Activated T-cell treated with anti-CD3 and anti-CD28 coated beads for 24 hours (primary cell): ENCODE results near the gene CAPN9.
"Not testable (repeated sequence)": the region's sequence is repeated elsewhere in the genome, so short reads cannot be mapped to it uniquely, and the experiment has no call there.

Experiments used
- DNase-seq: peaks from one replicate; pipeline ENCODE4 v3.0.0-alpha.2; 2020; ENCODE audit warnings: low read depth

Gene CAPN9, protein sequence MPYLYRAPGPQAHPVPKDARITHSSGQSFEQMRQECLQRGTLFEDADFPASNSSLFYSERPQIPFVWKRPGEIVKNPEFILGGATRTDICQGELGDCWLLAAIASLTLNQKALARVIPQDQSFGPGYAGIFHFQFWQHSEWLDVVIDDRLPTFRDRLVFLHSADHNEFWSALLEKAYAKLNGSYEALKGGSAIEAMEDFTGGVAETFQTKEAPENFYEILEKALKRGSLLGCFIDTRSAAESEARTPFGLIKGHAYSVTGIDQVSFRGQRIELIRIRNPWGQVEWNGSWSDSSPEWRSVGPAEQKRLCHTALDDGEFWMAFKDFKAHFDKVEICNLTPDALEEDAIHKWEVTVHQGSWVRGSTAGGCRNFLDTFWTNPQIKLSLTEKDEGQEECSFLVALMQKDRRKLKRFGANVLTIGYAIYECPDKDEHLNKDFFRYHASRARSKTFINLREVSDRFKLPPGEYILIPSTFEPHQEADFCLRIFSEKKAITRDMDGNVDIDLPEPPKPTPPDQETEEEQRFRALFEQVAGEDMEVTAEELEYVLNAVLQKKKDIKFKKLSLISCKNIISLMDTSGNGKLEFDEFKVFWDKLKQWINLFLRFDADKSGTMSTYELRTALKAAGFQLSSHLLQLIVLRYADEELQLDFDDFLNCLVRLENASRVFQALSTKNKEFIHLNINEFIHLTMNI

DNA sequence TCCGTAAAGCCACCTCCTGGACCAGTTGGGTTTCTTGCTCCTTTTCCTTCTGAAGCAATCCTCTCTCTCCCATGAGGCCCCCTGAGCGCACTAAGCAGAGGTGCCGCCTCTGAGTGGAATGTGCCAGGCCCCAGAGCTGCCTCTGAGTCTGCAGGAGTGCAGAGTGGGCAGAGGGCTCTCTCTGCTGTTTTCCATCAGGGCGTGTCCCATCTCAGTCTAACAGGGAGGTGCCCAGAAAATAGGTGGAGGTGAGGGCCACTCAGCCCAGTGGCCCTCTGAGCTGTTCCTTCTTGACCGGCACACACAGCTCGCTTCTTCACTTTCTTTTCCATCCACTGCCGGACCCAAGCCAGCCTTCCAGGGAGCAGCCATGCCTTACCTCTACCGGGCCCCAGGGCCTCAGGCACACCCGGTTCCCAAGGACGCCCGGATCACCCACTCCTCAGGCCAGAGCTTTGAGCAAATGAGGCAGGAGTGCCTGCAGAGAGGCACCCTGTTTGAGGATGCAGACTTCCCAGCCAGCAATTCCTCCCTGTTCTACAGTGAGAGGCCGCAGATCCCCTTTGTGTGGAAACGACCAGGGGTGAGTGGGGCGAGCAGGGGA, at the start of gene CAPN9:
Gene CAPN9, plus strand, starts transcription at position 262 of the 604 bp plus-strand sequence. Its CDS starts 109 bp downstream, at position 371.
- DNase-seq, result no peak

DNA sequence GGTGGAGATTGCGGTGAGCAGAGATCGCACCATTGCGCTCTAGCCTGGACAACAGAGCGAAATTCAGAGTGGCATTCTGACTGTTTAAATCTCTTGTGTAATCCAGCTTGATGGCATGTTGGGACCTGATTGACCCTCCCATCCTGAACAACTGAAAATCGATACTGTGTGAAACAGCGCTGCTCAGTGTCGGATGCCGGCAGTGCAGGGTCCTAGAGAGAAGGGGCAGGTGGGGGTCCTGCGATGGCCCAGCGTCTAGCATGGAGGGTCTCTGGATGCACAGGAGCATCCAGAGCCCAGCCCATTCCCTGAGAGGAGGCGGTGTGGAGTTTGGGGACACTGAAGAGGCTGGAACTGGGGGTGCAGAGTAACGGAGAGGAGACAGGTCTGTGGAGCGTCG, 49.1 kb upstream of the CAPN9 start:
- DNase-seq, result no peak

- DNase-seq, result not testable (repeated sequence)
These were observed 48.2 kb upstream of the CAPN9 start for GRCh38 chr1:230698964-230699363.

DNA sequence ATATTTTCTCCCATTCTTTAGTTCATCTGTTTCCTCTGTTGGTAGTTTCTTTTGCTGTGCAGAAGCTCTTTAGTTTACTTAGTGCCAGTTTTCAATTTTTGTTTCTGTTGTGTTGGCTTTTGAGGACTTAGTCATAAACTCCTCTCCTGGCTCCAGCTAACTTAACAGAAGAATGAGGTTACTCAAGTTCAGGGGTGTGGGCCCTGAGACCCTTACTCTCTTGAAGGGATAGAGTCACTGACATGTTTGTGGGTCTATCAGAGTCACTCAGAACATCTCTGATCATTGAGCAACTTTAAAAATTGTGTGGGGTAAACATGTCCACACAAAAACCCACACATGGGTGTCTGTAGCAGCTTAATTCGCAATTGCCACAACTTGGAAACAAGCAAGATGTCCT, 47.5 kb upstream of the CAPN9 start:
- no peak for DNase-seq

DNA sequence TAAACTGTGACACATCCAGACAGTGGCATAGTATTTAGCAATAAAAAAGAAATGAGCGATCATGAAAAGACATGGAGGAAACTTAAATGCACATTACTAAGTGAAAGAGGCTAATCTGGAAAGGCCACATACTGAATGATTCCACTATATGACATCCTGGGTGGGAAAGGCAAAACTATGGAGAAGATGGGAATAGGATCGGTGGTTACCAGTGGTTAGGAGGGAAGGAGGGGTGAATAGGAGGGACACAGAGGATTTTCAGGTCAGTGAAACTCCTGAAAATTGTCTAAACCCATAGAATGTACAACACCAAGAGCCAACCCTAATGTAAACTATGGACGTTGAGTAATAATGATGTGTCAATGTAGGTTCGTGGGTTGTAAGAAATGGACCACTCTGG, 47.1 kb upstream of the CAPN9 start:
- no peak for DNase-seq

DNA sequence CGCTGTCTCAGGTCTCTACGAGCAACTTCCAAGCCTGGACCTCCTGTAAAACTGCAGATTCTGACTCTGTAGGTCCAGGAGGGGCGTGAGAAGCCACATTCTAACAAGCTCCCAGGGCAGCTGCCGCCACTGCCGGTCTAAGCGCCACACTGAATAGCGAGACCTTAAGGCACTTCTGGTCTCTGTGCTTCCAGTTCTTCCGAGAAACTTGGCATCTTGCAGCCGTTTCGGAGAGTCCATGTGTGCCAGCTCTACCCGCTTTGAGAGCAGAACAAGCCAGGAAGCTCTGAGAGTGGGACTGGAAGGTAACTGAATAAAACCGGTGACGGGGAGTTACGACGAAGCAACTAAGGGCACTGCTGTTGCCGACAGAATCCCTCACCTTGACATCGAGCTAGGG, 45.8 kb upstream of the CAPN9 start:
- no peak for DNase-seq

DNA sequence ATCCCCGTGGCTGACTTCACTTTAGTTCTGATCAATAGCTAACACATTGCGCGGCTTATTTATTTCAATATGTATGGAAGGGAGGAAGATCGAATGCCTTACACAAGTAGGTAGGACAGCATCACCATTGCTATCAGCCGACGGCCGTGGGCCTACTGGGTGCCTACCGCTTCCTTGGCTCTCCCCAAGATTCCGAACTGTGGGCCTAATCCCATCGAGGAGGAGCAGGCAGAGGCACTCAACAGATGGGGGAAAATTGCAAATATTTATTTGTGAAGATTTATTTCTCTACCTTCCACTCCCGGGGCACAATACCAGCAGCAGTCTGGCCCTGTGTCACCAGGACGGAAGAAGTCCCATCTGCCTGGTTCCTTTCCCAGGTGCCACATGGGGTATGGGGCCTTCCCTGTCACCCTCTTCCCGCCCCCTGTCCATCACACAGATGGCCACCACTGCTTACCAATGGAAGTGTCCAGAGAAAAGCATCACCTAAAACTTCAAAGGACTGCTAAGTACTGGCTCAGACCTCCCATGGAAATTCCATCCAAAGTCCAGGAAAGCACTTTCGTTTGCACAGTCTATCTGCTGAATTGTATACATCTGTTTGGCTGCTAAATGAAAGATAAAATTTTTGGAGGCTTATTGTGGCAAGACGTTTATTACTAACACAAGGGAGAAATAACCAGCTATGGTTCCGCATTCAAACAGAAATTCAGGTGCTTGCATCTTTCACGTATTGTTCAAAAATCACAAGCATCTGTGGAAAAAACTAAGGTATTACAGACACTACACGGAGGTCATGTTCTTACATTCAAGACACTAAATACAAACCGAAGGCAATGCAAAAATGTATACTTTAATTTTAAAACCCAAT, 45.1 kb upstream of the CAPN9 start:
- DNase-seq, result no peak

DNA sequence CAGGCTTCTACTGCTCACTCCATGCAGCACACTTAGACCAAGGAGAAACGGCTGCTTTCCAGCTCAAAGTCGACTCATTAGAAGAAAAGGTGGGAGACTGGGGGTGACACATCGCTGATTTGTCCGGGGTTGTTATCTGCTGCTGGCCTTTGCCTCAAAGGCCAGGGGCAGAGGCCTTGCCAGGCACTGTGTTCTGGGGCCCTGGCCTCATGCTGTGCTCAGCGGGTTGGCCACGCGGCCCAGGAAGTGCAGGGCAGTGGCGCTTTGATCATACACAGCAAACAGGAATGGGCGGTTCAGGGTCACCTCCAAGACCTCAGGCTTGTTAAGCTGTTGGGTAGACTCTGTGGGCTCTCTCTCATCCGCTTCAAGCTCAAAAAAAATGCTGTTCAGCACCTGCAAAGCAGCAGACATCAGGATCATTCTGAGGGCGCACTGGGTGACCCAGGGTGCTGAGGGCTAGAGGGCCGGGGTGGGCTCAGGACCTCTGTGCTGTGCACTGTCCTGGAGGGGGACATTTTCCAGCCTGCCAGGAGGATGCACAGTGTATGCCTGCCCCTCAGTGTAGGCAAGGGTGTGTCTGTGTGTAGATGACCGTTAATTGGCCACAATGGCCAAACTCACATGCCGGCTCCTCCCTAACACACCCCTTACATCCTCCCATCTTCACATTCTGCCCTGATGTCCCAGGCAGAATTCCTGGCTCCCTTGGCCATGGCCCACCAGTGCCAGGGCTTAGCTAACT, 44.1 kb upstream of the CAPN9 start:
- DNase-seq, result no peak

GRCh38 chr1:230703679-230704385, 43.4 kb upstream of the CAPN9 start:
- no peak for DNase-seq

DNA sequence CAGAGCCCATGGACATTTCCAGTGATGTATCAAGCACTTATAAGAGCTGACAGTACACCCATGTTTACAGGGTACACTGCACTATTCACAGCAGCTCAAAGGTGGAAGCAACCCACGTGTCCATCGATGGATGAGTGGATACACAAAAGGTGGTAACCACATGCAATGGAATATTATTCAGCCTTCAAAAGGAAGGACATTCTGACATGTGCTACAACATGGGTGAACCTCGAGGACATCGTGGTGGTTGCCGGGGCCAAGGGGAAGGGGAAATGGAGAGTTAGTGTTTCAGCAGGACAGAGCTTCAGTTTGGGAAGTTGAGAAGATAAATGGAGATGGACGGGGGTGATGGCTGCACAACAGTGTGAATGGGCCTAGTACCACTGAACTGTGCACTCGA, 42.4 kb upstream of the CAPN9 start:
- DNase-seq, result no peak

DNA sequence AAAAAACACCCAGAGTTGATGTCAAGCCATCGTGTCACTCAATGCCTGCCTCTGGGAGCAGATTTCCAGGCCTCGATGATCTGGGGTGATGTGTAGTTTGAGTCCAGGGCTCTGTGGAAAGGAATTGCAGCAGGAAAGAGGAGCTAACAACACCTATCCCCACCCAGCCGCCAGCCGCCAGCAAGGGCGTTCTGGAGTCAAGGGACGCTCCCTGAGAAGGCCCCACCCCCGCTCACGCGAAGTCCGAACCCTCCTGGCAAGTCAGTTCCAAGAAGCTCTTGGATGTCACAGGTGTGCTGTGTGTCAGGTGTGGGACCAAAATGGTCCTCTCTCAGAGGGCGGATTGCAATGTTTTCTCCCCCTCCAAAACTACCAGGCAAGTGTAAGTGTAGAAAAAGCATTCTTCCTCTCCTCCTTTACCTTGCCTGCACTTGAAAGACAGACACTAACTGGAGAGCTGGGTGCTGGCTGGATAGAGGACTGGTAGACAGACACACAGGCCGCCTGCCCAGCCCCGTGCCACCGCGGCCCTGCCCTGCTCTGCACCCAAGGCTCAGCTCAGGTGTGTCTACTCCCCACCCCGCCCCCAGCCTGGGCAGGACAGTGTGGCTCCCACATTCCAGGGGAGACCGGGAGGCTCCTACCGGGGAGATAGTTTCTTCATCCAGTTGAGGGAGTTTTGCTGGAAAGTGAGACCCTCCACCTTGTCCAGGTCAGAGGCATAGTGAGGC, 41.7 kb upstream of the CAPN9 start:
- no peak for DNase-seq

DNA sequence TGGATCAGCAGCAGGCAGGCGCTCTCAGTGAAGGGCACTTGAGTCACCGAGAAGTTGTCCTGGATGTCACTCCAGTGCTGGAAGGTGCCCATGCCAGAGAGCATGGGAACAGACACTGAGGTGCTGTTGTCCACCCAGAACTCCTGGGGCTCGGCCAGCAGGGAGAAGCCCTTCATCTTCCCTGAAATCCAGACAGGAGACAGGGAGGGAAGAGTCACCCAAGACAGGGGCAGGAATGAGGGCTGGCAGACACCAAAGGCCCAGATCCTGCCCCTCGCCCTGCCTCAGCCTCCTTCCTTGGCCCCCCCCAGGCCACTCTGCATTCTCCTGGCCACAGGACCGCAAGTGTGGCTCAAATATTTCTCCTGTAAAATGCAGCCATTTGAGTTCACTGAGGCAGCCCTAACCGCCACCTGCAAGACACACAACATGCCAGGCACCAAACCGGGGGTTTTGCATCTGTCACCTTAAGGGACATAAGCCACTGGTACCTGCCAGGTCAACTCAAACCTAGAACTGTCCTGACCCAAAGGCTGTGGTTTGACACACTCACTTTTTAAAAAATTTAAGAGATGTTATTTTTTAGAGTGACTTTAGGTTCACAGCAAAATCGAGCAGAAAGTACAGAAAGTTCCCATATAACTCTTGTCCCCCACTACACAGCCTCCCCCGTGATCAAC, 41.0 kb upstream of the CAPN9 start:
- DNase-seq, result no peak

DNA sequence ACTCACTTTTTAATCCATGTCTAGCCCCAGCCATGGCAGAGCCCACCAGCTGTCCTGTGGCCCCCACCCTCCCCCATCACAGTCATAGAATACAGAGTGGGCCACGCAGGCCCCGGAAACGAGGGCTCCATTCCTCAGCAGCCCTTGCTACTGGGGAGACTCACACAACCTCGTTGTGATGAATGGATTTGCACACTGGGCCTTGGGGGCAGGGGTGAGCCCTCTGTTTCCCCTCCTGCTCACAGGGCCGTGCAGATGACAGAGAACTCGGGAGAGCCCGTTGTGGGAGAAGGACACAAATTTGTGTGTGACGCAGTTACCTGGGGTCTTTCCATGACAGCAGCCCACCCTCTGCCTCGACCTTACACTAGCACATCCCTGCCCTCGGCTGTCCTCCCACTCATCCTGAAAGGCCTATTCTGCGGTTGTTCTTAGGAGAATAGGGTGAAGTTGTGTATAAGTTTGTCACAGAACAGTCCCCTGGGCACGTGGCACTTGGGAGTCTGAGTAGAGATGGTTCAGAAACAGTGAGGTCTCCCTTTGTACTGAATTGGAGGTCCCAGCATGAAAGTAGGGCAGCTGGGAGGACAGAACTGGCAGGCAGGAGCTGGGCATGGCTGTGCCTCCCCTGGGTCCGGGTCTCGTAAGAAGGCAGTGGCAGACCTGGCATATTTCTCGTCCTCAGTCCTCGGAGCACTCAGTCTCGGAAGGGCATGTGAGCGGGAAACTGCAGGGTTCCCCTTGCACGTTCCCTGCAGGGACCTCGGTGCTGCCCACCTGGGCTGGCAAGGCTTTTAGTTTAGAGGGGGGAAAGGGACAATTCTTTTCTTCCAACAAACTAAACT, 40.1 kb upstream of the CAPN9 start:
- DNase-seq, result no peak

DNA sequence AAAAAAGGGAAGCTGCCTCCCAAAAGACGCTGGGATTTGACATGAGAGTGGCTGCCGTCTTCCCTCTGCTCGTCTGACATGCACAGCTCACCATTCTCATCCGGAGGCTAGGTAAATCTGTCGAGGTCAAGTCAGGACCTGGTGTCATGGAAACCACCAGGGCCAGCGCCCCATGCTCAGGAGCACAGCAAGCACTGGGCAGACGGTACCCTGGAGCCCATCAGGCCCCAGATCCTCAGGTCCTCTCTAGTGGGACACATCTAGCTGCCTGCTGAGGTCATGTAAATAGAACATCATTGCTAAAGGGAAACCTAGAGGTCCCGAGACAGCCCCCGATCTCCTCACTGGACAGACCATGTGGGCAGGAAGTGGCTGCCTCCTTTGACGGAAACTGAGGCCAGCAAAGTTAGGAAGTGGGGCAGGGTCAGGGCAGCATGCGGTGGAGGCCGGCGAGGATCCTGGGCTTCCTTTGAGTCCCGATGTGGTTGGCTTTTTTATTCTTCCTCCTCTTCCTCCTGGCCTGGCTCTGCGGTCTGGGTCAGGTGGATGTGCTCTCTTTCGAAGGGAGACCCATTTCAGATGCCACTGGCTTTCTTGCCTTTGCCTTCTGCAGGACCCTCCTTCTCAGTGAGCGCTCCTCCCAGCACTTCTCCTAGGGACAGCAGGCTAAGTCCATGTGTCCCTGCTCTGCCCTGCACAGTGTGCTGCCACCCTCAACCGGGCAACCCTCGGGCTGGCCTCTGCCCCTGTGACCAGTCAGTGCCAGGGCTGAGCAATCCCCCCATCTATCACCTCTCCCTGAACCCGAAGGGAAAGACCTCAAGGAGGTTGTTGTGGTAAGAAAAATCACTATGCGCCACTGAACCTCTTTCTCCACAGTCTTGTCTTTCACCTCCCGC, 39.2 kb upstream of the CAPN9 start:
- no peak for DNase-seq

DNA sequence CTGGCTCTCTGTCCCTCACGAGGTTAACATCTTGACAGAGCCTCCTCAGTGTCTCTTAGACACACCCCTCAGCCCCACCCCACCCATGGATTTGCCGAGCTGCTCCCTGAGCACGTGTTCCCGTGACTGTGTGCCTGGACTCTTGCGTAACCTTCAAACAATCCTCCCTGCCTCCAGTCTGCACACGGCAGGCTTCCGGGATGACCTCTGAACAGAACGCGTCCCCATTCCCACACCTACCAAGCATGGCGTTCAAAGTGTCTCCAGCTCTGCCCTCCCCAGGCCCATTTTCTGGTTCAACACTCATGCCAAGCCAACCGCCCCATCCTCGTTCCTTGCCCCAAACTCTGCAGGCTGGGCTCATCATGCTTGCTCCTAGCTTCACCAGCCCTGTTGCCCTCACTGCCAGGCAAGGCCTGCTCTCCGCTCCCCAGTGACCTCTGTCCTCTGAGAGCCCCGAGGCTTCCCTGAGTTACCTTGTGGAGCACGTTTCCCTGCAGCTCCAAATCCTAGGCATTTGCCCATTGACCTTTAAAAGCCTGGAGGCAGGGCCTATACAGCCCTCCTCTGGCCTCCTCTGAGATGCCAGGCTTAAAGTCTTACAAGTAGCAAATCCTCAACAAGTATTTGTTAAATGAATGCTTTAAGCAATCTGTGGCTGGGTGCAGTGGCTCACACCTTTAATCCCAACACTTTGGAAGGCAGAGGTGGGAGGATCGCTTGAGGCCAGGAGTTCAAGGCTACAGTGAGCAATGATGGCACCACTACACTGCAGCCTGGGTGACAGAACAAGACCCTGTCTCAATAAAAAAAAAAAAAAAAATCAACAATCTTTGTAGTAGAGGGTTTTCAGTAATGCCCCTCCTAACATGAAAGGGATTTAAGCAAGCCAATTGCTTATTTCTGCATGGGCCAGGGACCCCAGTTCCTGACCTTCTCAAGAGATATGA, 38.3 kb upstream of the CAPN9 start:
- DNase-seq, result no peak
